IMR-90 (cell line): Measurements from ENCODE around the gene ZBTB32. TPM values are rescaled to one million over a fixed set of nuclear protein-coding genes. Genes with fewer than 3 reads are reported as not detected.

ENCODE experiments used
- ATAC-seq: fragments of 200-7000 bp; cut with Tn5 transposase; 2 replicates; pipeline ENCODE4 v1.9.1; 2020; ENCODE audit warnings: low read depth, mild to moderate bottlenecking, moderate library complexity
- BruUV-seq: library from RNA; stranded (reverse); fragments of 400-500 nt; replicated peaks from 2 replicates; lab custom pipeline; 2021; lab: Mats Ljungman, UMichigan
- CTCF ChIA-PET: fragments of 300-600 bp; formaldehyde crosslinking; extraction: SDS; loops from one replicate; lab custom pipeline; 2021; ENCODE audit warnings: antibody characterized with exemption; lab: Yijun Ruan, JAX
- POLR2A ChIA-PET: fragments of 300-600 bp; sonication (Branson Sonifier 250); formaldehyde crosslinking; loops from one replicate; lab custom pipeline; 2022; ENCODE audit warnings: antibody characterized with exemption; ENCODE audit not compliant: unreplicated experiment; lab: Charles Lee
- DNase-seq: peaks from one replicate; pipeline ENCODE4 v3.0.0; 2013
- H2AFZ ChIP-seq: replicated peaks from 2 replicates; pipeline ENCODE3; 2013; ENCODE audit warnings: low read length, mild to moderate bottlenecking; ENCODE audit not compliant: poor library complexity
- H2AK5ac ChIP-seq: 2 replicates; pipeline ENCODE4 v1.6.1; 2013; ENCODE audit warnings: low read depth, low read length, inconsistent platforms
- H2AK9ac ChIP-seq: replicated peaks from 2 replicates; pipeline ENCODE3; 2013; ENCODE audit warnings: mild to moderate bottlenecking, low read depth, low read length, moderate library complexity; ENCODE audit not compliant: poor library complexity
- H2BK120ac ChIP-seq: 2 replicates; pipeline ENCODE4 v1.6.1; 2013; ENCODE audit warnings: low read depth, low read length, inconsistent platforms
- H2BK15ac ChIP-seq: 3 replicates; pipeline ENCODE4 v1.6.1; 2013; ENCODE audit warnings: low read depth, low read length, inconsistent platforms
- H2BK20ac ChIP-seq: 2 replicates; pipeline ENCODE4 v1.6.1; 2013; ENCODE audit warnings: low read depth, mild to moderate bottlenecking, inconsistent platforms, low read length, moderate library complexity
- H2BK5ac ChIP-seq: 2 replicates; pipeline ENCODE4 v1.6.1; 2013; ENCODE audit warnings: mild to moderate bottlenecking, low read depth, low read length, inconsistent platforms; ENCODE audit not compliant: poor library complexity, severe bottlenecking
- H3K14ac ChIP-seq: replicated peaks from 2 replicates; pipeline ENCODE4 v1.6.1; 2013; ENCODE audit warnings: low read depth, low read length, inconsistent platforms
- H3K18ac ChIP-seq: 2 replicates; pipeline ENCODE4 v1.6.1; 2013; ENCODE audit warnings: low read depth, low read length, control low read depth
- H3K23ac ChIP-seq: 2 replicates; pipeline ENCODE4 v1.6.1; 2013; ENCODE audit warnings: low read depth, low read length, inconsistent platforms
- H3K27ac ChIP-seq: 2 replicates; pipeline ENCODE4 v1.5.1; 2013; ENCODE audit warnings: mild to moderate bottlenecking, control low read depth, low read length; ENCODE audit not compliant: insufficient read depth
- H3K27me3 ChIP-seq: 2 replicates; pipeline ENCODE4 v1.6.1; 2013; ENCODE audit warnings: low read length; ENCODE audit not compliant: control insufficient read depth, insufficient read depth
- H3K36me3 ChIP-seq: 2 replicates; pipeline ENCODE4 v1.6.1; 2013; ENCODE audit warnings: low read length, mixed read lengths; ENCODE audit not compliant: control insufficient read depth, insufficient read depth
- H3K4ac ChIP-seq: 2 replicates; pipeline ENCODE4 v1.6.1; 2013; ENCODE audit warnings: low read depth, low read length, inconsistent platforms
- H3K4me1 ChIP-seq: 2 replicates; pipeline ENCODE4 v1.6.1; 2013; ENCODE audit warnings: low read length, mixed read lengths; ENCODE audit not compliant: control insufficient read depth, insufficient read depth
- H3K4me2 ChIP-seq: 2 replicates; pipeline ENCODE4 v1.6.1; 2013; ENCODE audit warnings: low read depth, mild to moderate bottlenecking, control low read depth, low read length, moderate library complexity
- H3K4me3 ChIP-seq: 2 replicates; pipeline ENCODE4 v1.5.1; 2013; ENCODE audit warnings: low read depth, mild to moderate bottlenecking, control low read depth, low read length, moderate library complexity; ENCODE audit not compliant: insufficient read depth
- H3K56ac ChIP-seq: 2 replicates; pipeline ENCODE4 v1.6.1; 2013; ENCODE audit warnings: low read length, inconsistent platforms; ENCODE audit not compliant: insufficient read depth; ENCODE audit errors: extremely low read depth
- H3K79me1 ChIP-seq, 2 experiments: 2 replicates each; pipeline ENCODE4 v1.6.1; 2013; ENCODE audit warnings: low read length in 2 of 2, inconsistent platforms in 1 of 2, low read depth in 1 of 2
- H3K9ac ChIP-seq: 2 replicates; pipeline ENCODE4 v1.6.1; 2013; ENCODE audit warnings: low read depth, low read length, control low read depth
- H3K9me1 ChIP-seq: 2 replicates; pipeline ENCODE4 v1.6.1; 2013; ENCODE audit warnings: low read length, inconsistent platforms; ENCODE audit not compliant: insufficient read depth
- H3K9me3 ChIP-seq: 2 replicates; pipeline ENCODE4 v1.6.1; 2013; ENCODE audit warnings: low read length; ENCODE audit not compliant: control insufficient read depth, insufficient read depth
- H4K20me1 ChIP-seq: 2 replicates; pipeline ENCODE4 v1.6.1; 2013; ENCODE audit warnings: low read length, inconsistent platforms; ENCODE audit not compliant: insufficient read depth
- H4K5ac ChIP-seq: 2 replicates; pipeline ENCODE4 v1.6.1; 2013; ENCODE audit warnings: mild to moderate bottlenecking, low read depth, low read length, control low read depth
- H4K8ac ChIP-seq, 2 experiments: 2 replicates each; pipeline ENCODE4 v1.6.1; 2013; ENCODE audit warnings: low read depth in 2 of 2, low read length in 2 of 2, control low read depth in 1 of 2, inconsistent platforms in 1 of 2
- H4K91ac ChIP-seq: 2 replicates; pipeline ENCODE4 v1.6.1; 2013; ENCODE audit warnings: low read depth, low read length, inconsistent platforms; ENCODE audit not compliant: insufficient read depth
- FOS ChIP-seq: fragments of 150-350 bp; IDR thresholded peaks from 2 replicates; pipeline ENCODE4 v1.6.1; 2016; ENCODE audit warnings: low read depth, low read length
- RAD21 ChIP-seq: IDR thresholded peaks from 2 replicates; pipeline ENCODE4 v1.6.1; 2012; ENCODE audit warnings: low read length, improper control_type of control experiment
- SMC3 ChIP-seq: fragments of 150-350 bp; IDR thresholded peaks from 2 replicates; pipeline ENCODE4 v1.6.1; 2016; ENCODE audit warnings: low read depth, mild to moderate bottlenecking, antibody characterized with exemption, low read length, moderate library complexity
- WGBS, 2 experiments: methylation state at CpG; one replicate each; pipeline versions ENCODE4 v1.1.5 to v1.1.7; 2013; ENCODE audit warnings: missing lambda C conversion rate in 2 of 2; ENCODE audit not compliant: insufficient read length in 1 of 2; ENCODE audit errors: extremely low coverage in 2 of 2; 5-methylcytosine and 5-hydroxymethylcytosine counted together
- dilution Hi-C: fragments of 300-500 bp; cut with HindIII; formaldehyde crosslinking; loops from one replicate; pipeline ENCODE4 v1.14.3; 2018; ENCODE audit warnings: low sequenced_read_pairs; ENCODE audit not compliant: unreplicated experiment
- in situ Hi-C: fragments of 300-500 bp; cut with MboI; formaldehyde crosslinking; loops from 3 replicates; pipeline ENCODE4 v1.14.3; 2019; ENCODE audit warnings: low sequenced_read_pairs, inconsistent platforms, mixed read lengths
- intact Hi-C: fragments of 100-400 bp; cut with micrococcal nuclease; formaldehyde crosslinking; loops from 2 replicates; pipeline ENCODE4 v1.10.0; 2022
- polyA plus RNA-seq, 3 experiments: library from polyadenylated mRNA; depleted of rRNA; stranded (reverse); fragments of >200 nt; gene quantifications; 2 replicates each; pipeline ENCODE4 v1.2.3, GENCODE V29; 2012; ENCODE audit warnings: low replicate concordance in 1 of 3
- total RNA-seq: library from RNA; depleted of rRNA; stranded (reverse); fragments of >200 nt; gene quantifications from 2 replicates; pipeline ENCODE4 v1.2.3, GENCODE V29; 2012
- TF ChIP-seq, protein P1 (sequence below): fragments of 150-350 bp; IDR thresholded peaks from 2 replicates; pipeline ENCODE4 v1.6.1; 2017; ENCODE audit warnings: mild to moderate bottlenecking, antibody characterized with exemption, low read length, low read depth

The ZBTB32 gene
- total and polyA plus RNA-seq, 2 of the 4 experiments (the other 2 are of a cell fraction), result not detected

DNA sequence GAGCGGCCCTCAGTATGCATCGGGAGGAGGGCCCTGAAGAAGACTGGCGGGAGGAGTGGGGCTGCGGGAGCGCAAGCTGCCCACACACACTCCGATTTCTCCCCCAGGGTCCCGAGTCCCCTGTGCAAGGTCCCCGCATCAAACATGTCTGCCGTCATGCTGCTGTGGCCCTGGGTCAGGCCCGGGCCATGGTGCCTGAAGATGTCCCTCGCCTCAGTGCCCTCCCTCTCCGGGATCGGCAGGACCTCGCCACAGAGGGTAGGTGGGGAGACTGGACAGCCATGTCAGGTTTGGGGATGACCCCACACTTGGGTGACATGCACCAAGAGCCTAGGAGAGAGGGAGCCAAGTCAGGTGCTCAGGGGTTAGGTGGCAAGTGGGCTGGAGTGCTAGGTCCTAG, 18.1 kb downstream of the ZBTB32 start:
- no peak overlapping the region for H3K14ac ChIP-seq
- H3K4me2 ChIP-seq, result no peak overlapping the region
- peaks cover 64% of the 10 kb centered on the region for H3K36me3 ChIP-seq
- no peak overlapping the region for H3K4ac ChIP-seq
- in situ Hi-C loops, result no loop called here
- no peak overlapping the region for H4K91ac ChIP-seq
- H3K9ac ChIP-seq, result no peak overlapping the region
- no peak overlapping the region for H2BK5ac ChIP-seq
- DNase-seq (no peak), ATAC-seq (no peak)
- no peak overlapping the region for H3K4me3 ChIP-seq
- no peak overlapping the region for H3K18ac ChIP-seq
- CTCF ChIA-PET, result no interaction called here
- H4K8ac ChIP-seq, result no peak overlapping the region
- H3K4me1 ChIP-seq, result peaks cover 6% of the 10 kb centered on the region
- POLR2A ChIA-PET, result no interaction called here
- H4K5ac ChIP-seq, result no peak overlapping the region
- WGBS, 2 experiments, result 96% methylated on average over 4 of the region's 14 CpGs; no CpG with 5 or more reads in 1 of the 2 experiments
- no peak overlapping the region for H3K56ac ChIP-seq
- dilution Hi-C loops, result no loop called here
- H3K27me3 ChIP-seq, result no peaks in the 10 kb centered on the region
- intact Hi-C loops, result no loop called here
- no peak overlapping the region for H2AK5ac ChIP-seq
- no peak overlapping the region for H2AK9ac ChIP-seq
- no peak overlapping the region for H2BK120ac ChIP-seq
- H3K23ac ChIP-seq, result no peak overlapping the region
- no peaks in the 10 kb centered on the region; the same call in 1 of the 2 replicates for H3K9me1 ChIP-seq
- H3K27ac ChIP-seq, result no peak overlapping the region
- BruUV-seq, result no TSS peak
- H4K20me1 ChIP-seq, result peaks cover 29% of the 10 kb centered on the region
- H3K9me3 ChIP-seq, result no peaks in the 10 kb centered on the region
- H3K79me1 ChIP-seq, result peaks cover 16 to 48% of the 10 kb centered on the region in 2 experiments; a peak in 3 of 4 replicates
- no peak overlapping the region for H2BK15ac ChIP-seq
- TF ChIP-seq, protein P1, sequence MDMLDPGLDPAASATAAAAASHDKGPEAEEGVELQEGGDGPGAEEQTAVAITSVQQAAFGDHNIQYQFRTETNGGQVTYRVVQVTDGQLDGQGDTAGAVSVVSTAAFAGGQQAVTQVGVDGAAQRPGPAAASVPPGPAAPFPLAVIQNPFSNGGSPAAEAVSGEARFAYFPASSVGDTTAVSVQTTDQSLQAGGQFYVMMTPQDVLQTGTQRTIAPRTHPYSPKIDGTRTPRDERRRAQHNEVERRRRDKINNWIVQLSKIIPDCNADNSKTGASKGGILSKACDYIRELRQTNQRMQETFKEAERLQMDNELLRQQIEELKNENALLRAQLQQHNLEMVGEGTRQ, result no peak
- TF ChIP-seq RAD21, result no peak
- TF ChIP-seq SMC3, result no peak
- no peak for TF ChIP-seq FOS
- H2BK20ac ChIP-seq, result no peak overlapping the region
- H2AFZ ChIP-seq, result no peak overlapping the region
